Liver (tissue), 3 donors: Measurements from ENCODE around the gene MLXIP.

Experiments
- RAD21 ChIP-seq, 2 donors: IDR thresholded peaks; 2 replicates each; pipeline ENCODE4 v1.6.1; 2016; ENCODE audit warnings: antibody characterized with exemption in 2 of 2, mild to moderate bottlenecking in 2 of 2
- RXRA ChIP-seq, 2 donors: IDR thresholded peaks; 2 replicates each; pipeline ENCODE4 v1.6.1; 2017 to 2018; ENCODE audit warnings: antibody characterized with exemption in 2 of 2, mild to moderate bottlenecking in 1 of 2
- TAF1 ChIP-seq: conservative IDR thresholded peaks from 2 replicates; pipeline ENCODE4 v1.6.1; 2016; ENCODE audit warnings: antibody characterized with exemption, mild to moderate bottlenecking
- TF ChIP-seq, protein P1 (sequence below): fragments of 150-350 bp; IDR thresholded peaks from 2 replicates; pipeline ENCODE4 v1.5.1; 2017; ENCODE audit warnings: improper control_type of control experiment, low read depth, low read length; ENCODE audit not compliant: missing input control
- TF ChIP-seq, protein P2 (sequence below): IDR thresholded peaks from 2 replicates; pipeline ENCODE4 v1.6.1; 2016; ENCODE audit warnings: antibody characterized with exemption, mild to moderate bottlenecking
- donor health status: healthy.
- donor health status: healthy.

GRCh38 chr12:122107261-122107660 lies 28.7 kb downstream of the MLXIP start:
- TF ChIP-seq RXRA (IDR thresholded peaks at IDR 0.05) = no peak
- TF ChIP-seq, protein P1, sequence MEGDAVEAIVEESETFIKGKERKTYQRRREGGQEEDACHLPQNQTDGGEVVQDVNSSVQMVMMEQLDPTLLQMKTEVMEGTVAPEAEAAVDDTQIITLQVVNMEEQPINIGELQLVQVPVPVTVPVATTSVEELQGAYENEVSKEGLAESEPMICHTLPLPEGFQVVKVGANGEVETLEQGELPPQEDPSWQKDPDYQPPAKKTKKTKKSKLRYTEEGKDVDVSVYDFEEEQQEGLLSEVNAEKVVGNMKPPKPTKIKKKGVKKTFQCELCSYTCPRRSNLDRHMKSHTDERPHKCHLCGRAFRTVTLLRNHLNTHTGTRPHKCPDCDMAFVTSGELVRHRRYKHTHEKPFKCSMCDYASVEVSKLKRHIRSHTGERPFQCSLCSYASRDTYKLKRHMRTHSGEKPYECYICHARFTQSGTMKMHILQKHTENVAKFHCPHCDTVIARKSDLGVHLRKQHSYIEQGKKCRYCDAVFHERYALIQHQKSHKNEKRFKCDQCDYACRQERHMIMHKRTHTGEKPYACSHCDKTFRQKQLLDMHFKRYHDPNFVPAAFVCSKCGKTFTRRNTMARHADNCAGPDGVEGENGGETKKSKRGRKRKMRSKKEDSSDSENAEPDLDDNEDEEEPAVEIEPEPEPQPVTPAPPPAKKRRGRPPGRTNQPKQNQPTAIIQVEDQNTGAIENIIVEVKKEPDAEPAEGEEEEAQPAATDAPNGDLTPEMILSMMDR = no peak
- TF ChIP-seq, protein P2, sequence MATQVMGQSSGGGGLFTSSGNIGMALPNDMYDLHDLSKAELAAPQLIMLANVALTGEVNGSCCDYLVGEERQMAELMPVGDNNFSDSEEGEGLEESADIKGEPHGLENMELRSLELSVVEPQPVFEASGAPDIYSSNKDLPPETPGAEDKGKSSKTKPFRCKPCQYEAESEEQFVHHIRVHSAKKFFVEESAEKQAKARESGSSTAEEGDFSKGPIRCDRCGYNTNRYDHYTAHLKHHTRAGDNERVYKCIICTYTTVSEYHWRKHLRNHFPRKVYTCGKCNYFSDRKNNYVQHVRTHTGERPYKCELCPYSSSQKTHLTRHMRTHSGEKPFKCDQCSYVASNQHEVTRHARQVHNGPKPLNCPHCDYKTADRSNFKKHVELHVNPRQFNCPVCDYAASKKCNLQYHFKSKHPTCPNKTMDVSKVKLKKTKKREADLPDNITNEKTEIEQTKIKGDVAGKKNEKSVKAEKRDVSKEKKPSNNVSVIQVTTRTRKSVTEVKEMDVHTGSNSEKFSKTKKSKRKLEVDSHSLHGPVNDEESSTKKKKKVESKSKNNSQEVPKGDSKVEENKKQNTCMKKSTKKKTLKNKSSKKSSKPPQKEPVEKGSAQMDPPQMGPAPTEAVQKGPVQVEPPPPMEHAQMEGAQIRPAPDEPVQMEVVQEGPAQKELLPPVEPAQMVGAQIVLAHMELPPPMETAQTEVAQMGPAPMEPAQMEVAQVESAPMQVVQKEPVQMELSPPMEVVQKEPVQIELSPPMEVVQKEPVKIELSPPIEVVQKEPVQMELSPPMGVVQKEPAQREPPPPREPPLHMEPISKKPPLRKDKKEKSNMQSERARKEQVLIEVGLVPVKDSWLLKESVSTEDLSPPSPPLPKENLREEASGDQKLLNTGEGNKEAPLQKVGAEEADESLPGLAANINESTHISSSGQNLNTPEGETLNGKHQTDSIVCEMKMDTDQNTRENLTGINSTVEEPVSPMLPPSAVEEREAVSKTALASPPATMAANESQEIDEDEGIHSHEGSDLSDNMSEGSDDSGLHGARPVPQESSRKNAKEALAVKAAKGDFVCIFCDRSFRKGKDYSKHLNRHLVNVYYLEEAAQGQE = no peak
- TF ChIP-seq TAF1 = no peak
- no peak for TF ChIP-seq RAD21 (IDR thresholded peaks at IDR 0.05)
